Measurements from ENCODE around the gene SAP30BP. TPM values are rescaled to one million over a fixed set of nuclear protein-coding genes. Genes with fewer than 3 reads are reported as not detected.

The SAP30BP gene
- total RNA-seq, 1 experiment from 2014 or later = 80.3 TPM

DNA sequence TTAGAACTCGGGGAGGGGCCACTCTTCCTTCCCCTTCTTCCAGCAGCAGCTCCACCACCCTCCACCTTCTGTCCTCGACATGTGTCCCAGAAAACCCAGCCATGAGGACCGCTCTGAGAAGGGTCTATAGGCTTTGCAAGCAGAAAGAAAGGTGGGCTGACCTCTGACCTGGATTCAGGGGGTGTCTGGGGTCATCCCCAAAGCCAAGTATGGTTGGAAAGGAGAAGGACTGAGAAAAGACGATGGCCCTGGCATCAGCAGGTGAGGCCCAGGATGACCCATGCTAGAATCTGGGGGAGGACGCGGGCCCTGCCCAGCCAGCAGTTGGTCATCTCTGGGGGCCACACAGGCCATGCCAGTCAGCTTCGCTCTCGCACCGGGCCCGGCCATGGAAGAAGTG is 40.0 kb upstream of the SAP30BP start:
- no peak overlapping the region for H2AFZ ChIP-seq
- H3K4me3 ChIP-seq = no peak overlapping the region
- no TSS peak for BruUV-seq (replicated peaks)
- no peaks in the 10 kb centered on the region for H3K4me1 ChIP-seq (replicated peaks; ENCODE audit: insufficient read depth)
- POLR2A ChIA-PET (ENCODE audit: unreplicated experiment) = no interaction called here
- H3K9me3 ChIP-seq (ENCODE audit: insufficient read depth, low read depth) = no peaks in the 10 kb centered on the region
- H3K9me2 ChIP-seq (ENCODE audit: insufficient read depth) = no peaks in the 10 kb centered on the region
- TF ChIP-seq, protein P1, sequence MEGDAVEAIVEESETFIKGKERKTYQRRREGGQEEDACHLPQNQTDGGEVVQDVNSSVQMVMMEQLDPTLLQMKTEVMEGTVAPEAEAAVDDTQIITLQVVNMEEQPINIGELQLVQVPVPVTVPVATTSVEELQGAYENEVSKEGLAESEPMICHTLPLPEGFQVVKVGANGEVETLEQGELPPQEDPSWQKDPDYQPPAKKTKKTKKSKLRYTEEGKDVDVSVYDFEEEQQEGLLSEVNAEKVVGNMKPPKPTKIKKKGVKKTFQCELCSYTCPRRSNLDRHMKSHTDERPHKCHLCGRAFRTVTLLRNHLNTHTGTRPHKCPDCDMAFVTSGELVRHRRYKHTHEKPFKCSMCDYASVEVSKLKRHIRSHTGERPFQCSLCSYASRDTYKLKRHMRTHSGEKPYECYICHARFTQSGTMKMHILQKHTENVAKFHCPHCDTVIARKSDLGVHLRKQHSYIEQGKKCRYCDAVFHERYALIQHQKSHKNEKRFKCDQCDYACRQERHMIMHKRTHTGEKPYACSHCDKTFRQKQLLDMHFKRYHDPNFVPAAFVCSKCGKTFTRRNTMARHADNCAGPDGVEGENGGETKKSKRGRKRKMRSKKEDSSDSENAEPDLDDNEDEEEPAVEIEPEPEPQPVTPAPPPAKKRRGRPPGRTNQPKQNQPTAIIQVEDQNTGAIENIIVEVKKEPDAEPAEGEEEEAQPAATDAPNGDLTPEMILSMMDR (conservative IDR thresholded peaks at IDR 0.05) = no peak
- no peak for TF ChIP-seq EZH2 (IDR thresholded peaks at IDR 0.05; ENCODE audit: low read depth)
- no peak overlapping the region for H3K4me2 ChIP-seq
- no peaks in the 10 kb centered on the region for H3F3A ChIP-seq (ENCODE audit: insufficient read depth, low read depth)
- peaks cover 3% of the 10 kb centered on the region; the same call in 1 of the 2 replicates for H4K20me1 ChIP-seq (ENCODE audit: insufficient read depth)
- no peaks in the 10 kb centered on the region for H3K36me3 ChIP-seq (ENCODE audit: low read depth)
- no peak for DNase-seq
- intact Hi-C loops (cut with micrococcal nuclease; ENCODE audit: unreplicated experiment) = no loop called here
- no peaks in the 10 kb centered on the region for H3K79me2 ChIP-seq (ENCODE audit: low read depth)
- CTCF ChIA-PET = no interaction called here
- no peak overlapping the region for H3K27ac ChIP-seq
- H3K27me3 ChIP-seq (ENCODE audit: insufficient read depth, low read depth) = no peaks in the 10 kb centered on the region

DNA sequence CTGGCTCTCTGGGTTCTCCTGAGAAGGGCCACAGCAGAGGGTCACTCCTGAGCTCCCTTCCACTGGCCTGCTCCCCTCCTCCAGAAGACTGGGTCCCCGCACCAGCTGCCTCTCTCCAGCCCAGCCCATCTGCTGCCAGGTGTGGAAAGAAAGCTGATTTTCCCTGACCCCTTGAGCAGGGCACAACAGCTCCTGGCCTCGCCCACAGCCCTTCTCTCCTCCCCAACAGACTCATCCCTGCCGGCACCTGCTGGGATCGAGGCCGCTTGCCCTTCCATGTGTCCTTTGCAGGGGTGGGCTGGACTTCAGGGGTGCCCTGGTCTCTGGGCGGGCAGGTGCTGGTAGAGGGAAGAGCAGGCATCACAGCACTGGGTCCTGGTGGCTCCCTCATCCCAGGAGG is 38.7 kb upstream of the SAP30BP start:
- CTCF ChIA-PET = no interaction called here

GRCh38 chr17:75629157-75629556 is 38.0 kb upstream of the SAP30BP start:
- Histone ChIP-seq H3K4me3 (no peak overlapping the region), H3K4me2 (no peak overlapping the region), H3K79me2 (ENCODE audit: low read depth) (no peaks in the 10 kb centered on the region), H3K27ac (no peak overlapping the region), H3K9me3 (ENCODE audit: insufficient read depth, low read depth) (no peaks in the 10 kb centered on the region), H3F3A (ENCODE audit: insufficient read depth, low read depth) (peaks cover 11% of the 10 kb centered on the region), H3K36me3 (ENCODE audit: low read depth) (no peaks in the 10 kb centered on the region), H2AFZ (no peak overlapping the region), H3K4me1 (replicated peaks; ENCODE audit: insufficient read depth) (peaks cover 16% of the 10 kb centered on the region), H3K9me2 (ENCODE audit: insufficient read depth) (no peaks in the 10 kb centered on the region), H3K27me3 (ENCODE audit: insufficient read depth, low read depth) (no peaks in the 10 kb centered on the region), H4K20me1 (ENCODE audit: insufficient read depth) (peaks cover 12% of the 10 kb centered on the region)
- no peak for DNase-seq
- TF ChIP-seq, protein P1 (conservative IDR thresholded peaks at IDR 0.05) = no peak
- TF ChIP-seq EZH2 (IDR thresholded peaks at IDR 0.05; ENCODE audit: low read depth) = no peak
- POLR2A ChIA-PET (ENCODE audit: unreplicated experiment) = no interaction called here
- intact Hi-C loops (cut with micrococcal nuclease; ENCODE audit: unreplicated experiment) = no loop called here
- CTCF ChIA-PET = interaction anchor here (0.7 kb wide), 1 partner anchor 15 kb away, joined by 3 read pairs; no protein-coding TSS in a partner anchor
- BruUV-seq (replicated peaks) = no TSS peak

More for the DNA sequence above, 38.7 kb upstream of the SAP30BP start:
- TF ChIP-seq, protein P1 (conservative IDR thresholded peaks at IDR 0.05) = no peak
- no peak for TF ChIP-seq EZH2 (IDR thresholded peaks at IDR 0.05; ENCODE audit: low read depth)
- Histone ChIP-seq H3K27me3 (ENCODE audit: insufficient read depth, low read depth) (no peaks in the 10 kb centered on the region), H3K4me2 (no peak overlapping the region), H3K4me1 (replicated peaks; ENCODE audit: insufficient read depth) (peaks cover 9% of the 10 kb centered on the region), H4K20me1 (ENCODE audit: insufficient read depth) (peaks cover 12% of the 10 kb centered on the region; the same call in 1 of the 2 replicates), H3K4me3 (no peak overlapping the region), H3K9me2 (ENCODE audit: insufficient read depth) (no peaks in the 10 kb centered on the region), H2AFZ (no peak overlapping the region), H3K9me3 (ENCODE audit: insufficient read depth, low read depth) (no peaks in the 10 kb centered on the region), H3K36me3 (ENCODE audit: low read depth) (no peaks in the 10 kb centered on the region), H3K79me2 (ENCODE audit: low read depth) (no peaks in the 10 kb centered on the region), H3K27ac (no peak overlapping the region), H3F3A (ENCODE audit: insufficient read depth, low read depth) (peaks cover 5% of the 10 kb centered on the region; the same call in 1 of the 2 replicates)
- POLR2A ChIA-PET (ENCODE audit: unreplicated experiment) = interaction anchor here (0.6 kb wide), 1 partner anchor 203 kb away, joined by 3 read pairs; no protein-coding TSS in a partner anchor
- intact Hi-C loops (cut with micrococcal nuclease; ENCODE audit: unreplicated experiment) = no loop called here
- no peak for DNase-seq
- BruUV-seq (replicated peaks) = no TSS peak

Data from PC-9 (cell line).